SU-DHL-6 (cell line): Measurements from ENCODE around the gene CABP4.

Source experiments
- CTCF ChIP-seq: fragments of 200-600 bp; sonication (generic); IDR thresholded peaks from one replicate; pipeline ENCODE4 v1.5.1; 2017; ENCODE audit warnings: antibody characterized with exemption, mild to moderate bottlenecking, low read length, moderate library complexity; ENCODE audit not compliant: insufficient read depth, poor library complexity, severe bottlenecking
- EZH2phosphoT487 ChIP-seq: fragments of 200-600 bp; sonication (generic), shearing (Covaris generic); conservative IDR thresholded peaks from 2 replicates; pipeline ENCODE4 v1.6.1; 2018; ENCODE audit warnings: mild to moderate bottlenecking, antibody characterized with exemption, low read length, moderate library complexity, mixed read lengths

- no peak for TF ChIP-seq CTCF
- TF ChIP-seq EZH2phosphoT487: no peak
Measured at GRCh38 chr11:67469508-67469811, 14.3 kb downstream of the CABP4 start.
